LHCN-M2 (cell line): Measurements from ENCODE around the gene ANO4. TPM values are rescaled to one million over a fixed set of nuclear protein-coding genes. Genes with fewer than 3 reads are reported as not detected.
"Not testable (repeated sequence)": the region's sequence is repeated elsewhere in the genome, so short reads cannot be mapped to it uniquely, and the experiment has no call there.

Experiments
- DNase-seq: peaks from one replicate; pipeline ENCODE4 v3.0.0-alpha.2; 2012; ENCODE audit warnings: low read depth
- total RNA-seq: library from RNA; depleted of rRNA; stranded (reverse); fragments of >200 nt; gene quantifications from 2 replicates; pipeline ENCODE4 v1.2.3, GENCODE V29; 2014

ANO4 gene
- total RNA-seq, 1 experiment from 2014 or later: 8.3 TPM

- peak; percentile 75 for DNase-seq
Observed at GRCh38 chr12:100987552-100988521, 193.3 kb downstream of the ANO4 start.

GRCh38 chr12:100989509-100989908, 194.9 kb downstream of the ANO4 start:
- DNase-seq: not testable (repeated sequence)

GRCh38 chr12:100991102-100991501, 196.5 kb downstream of the ANO4 start:
- DNase-seq: no peak

GRCh38 chr12:100992194-100992593, 197.6 kb downstream of the ANO4 start:
- no peak for DNase-seq

GRCh38 chr12:100993916-100994450, 199.4 kb downstream of the ANO4 start:
- DNase-seq: no peak

- peak; percentile 35 for DNase-seq
Observed at GRCh38 chr12:100995201-100995600, 200.6 kb downstream of the ANO4 start.

GRCh38 chr12:100995771-100996170, 201.2 kb downstream of the ANO4 start:
- DNase-seq: no peak

- DNase-seq: no peak
Observed at GRCh38 chr12:101001669-101002068, 207.1 kb downstream of the ANO4 start.

GRCh38 chr12:101002696-101003419, 208.3 kb downstream of the ANO4 start:
- DNase-seq: no peak

- peak; percentile 19 for DNase-seq
Observed at GRCh38 chr12:101004898-101005297, 210.3 kb downstream of the ANO4 start.

- no peak for DNase-seq
Observed at GRCh38 chr12:101009274-101009673, 214.7 kb downstream of the ANO4 start.

- DNase-seq: no peak
Observed at GRCh38 chr12:101010896-101011295, 216.3 kb downstream of the ANO4 start.

GRCh38 chr12:101013993-101014392, 219.4 kb downstream of the ANO4 start:
- DNase-seq: no peak

- DNase-seq: no peak
Observed at GRCh38 chr12:101015044-101015443, 220.5 kb downstream of the ANO4 start.

- DNase-seq: peak; percentile 51
Observed at GRCh38 chr12:101018540-101018939, 224.0 kb downstream of the ANO4 start.

- no peak for DNase-seq
Observed at GRCh38 chr12:101019201-101019600, 224.6 kb downstream of the ANO4 start.

GRCh38 chr12:101019667-101020066, 225.1 kb downstream of the ANO4 start:
- DNase-seq: no peak

- peak; percentile 6 for DNase-seq
Observed at GRCh38 chr12:101021442-101021841, 226.9 kb downstream of the ANO4 start.

- DNase-seq: peak; percentile 83
Observed at GRCh38 chr12:101021911-101022388, 227.4 kb downstream of the ANO4 start.

GRCh38 chr12:101027200-101027599, 232.6 kb downstream of the ANO4 start:
- peak; percentile 19 for DNase-seq

GRCh38 chr12:101027816-101028215, 233.2 kb downstream of the ANO4 start:
- DNase-seq: no peak

GRCh38 chr12:101038289-101038871, 243.8 kb downstream of the ANO4 start:
- DNase-seq: no peak
